ENCODE results near the gene DOK4.
A peak's percentile ranks its signal among the peaks of the same experiment; 100 is the strongest.

DOK4 gene

DNA sequence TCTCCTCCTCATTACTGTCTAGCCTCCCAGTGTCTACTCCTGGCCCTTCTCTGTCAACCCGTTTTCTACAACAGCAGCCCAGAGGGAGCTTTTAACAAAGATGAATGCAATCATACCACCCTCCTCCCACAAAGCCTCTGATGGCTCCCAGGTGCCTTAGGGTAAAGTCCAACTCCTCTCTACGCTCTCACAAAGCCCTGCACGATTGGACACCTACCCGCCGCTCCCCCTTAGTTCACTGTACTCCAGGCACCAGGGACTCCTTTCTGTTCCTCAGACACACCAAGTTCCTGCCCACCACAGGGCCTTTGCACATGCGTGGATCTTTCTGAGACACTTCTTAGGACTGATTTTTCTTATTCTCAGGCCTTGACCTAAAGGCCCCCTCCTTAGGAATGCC, 32.6 kb upstream of the DOK4 start:
- DNase-seq, result no peak

DNA sequence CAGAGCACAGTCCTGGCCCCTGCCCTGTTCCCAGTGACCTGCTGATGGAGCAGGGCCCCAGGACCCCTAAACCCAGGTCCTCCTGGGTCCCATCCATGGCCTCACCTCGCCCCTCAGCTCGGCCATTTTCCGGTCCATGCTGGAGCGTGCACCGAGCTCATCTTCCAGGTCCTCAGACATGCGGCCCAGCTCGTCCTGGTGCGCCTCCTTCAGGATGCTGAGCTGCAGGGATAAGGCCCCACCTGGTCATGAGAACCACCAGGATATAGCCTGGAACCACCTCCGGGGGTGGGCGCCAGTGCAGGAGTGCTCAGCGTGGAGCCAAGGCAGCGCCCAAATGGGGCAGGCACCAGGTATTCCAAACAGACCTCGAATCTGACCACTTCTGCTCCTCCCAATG, 32.2 kb upstream of the DOK4 start:
- no peak for DNase-seq

DNA sequence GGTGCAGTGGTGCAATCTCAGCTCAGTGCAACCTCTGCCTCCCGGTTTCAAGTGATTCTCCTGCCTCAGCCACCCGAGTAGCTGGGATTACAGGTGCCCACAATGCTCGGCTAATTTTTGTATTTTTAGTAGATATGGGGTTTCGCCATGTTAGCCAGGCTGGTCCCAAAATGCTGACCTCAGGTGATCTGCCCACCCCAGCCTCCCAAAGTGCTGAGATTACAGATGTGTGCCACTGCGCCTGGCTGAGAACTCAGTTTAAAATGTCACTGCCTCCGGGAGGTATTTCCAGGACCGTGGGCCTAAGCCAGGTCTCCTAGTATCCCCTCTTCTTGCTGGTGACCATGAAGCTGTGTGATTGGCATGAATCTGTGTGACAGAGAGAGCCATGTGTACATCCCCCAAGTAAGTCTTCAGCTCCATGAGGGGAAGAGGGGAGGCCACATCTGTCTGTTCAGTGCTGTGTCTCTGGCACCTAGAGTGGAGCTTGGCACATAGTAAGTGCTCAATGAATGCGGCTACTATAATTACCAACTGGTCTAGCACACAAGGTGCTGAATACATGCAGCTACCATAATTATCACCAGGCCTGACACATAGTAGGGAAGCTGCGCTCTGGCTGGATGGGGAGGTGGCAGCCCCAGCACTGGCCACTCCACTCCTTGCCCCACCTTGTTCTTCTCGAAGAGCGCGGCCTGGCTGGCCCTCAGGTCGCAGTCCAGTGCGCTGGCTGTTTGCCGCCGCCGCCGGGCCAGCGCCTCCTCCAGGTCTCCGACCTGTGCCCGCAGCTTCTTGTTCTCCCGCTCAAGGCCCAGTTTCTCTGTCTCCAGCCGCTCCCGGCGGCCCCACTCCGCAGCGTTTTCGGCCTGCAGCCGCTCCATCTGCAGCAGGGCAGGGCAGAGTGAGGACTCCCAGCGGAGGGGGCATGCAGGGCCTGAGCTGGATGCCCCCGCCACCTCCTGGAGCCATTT, 31.4 kb upstream of the DOK4 start:
- DNase-seq, result no peak

DNA sequence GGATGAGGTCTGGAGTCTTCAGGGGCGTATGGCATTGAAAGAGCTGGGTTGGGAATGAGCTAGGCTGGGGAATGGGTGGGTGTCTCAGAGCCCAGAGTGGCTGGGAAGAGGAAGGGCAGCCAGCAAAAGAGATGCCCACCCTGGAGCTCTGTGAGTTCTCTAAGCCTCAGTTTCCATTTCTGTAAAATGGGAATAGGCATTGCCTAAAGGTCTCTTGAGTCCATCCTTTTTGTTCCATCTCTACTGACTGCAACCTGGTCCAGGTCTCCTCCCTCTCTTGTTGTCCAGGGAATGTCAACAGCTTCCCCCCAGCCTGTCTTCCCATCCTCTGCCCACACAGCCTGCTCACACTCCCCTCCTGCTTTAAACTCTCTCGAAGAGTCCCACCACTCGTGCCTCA, 30.5 kb upstream of the DOK4 start:
- no peak for DNase-seq

DNA sequence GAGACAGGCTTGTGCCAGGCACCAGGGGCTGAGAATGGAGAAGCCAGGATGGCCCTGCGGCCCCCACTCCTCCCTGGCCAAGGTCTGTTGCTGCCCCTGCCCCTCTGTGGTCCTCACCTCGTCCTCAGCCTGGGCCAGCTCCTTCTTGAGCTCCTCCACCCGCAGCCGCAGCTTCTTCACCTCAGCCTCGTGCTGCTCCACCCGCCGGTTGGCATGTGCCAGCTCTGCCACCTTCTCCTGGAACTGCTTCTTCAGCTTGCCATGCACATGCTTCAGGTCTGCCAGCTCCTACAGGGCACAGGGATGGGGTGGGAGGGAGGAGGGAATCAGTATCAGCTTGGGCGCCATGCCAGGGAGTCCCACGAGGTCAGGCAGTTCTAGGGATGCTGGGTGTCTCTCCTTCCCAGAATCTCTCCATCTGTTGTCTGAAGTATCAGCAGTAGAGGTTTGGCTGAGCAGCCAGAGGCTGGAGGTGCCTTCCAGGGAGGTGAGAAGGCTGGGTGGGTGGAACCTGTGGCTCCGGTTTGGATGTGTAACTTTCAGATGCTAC, 30.0 kb upstream of the DOK4 start:
- DNase-seq, result no peak

DNA sequence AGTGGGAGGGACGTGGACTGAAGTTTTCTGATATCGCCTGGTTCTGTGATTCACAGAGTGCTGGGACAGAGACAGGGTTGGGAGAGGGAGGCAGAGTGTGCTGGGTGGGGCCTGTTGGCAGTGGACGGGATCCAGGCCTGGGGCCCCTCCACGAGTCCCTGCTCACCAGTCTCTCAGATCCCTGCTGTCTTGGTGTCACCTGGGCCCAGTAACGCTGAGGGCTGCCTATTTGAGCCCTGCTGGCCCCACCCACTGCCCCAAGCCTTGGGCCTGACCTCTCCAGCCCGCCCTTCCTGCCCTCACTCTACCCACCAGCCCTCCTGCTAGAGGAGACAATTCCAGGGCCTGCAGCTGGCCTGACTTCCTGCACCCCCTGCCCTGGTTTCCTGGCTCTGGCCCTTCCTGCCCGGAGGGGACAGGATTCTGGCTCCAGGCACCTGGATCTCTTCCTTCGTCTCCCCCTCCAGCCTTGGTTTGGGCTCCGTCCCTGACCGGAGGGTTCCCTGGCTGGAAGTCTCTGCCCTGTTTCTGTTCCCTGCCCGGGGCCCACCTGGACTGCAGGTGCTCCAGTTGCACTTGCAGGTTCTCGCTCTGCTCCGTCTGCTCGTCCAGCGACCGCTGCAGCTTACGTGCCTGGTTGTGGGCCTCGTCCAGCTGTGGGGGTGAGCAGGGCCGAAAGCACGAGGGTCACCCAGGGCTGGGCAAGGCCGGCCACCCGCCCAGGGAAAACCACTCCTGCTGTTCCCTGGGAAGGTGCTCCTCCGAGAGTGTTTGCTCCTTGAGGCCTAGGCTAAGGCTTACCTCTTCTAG, 28.7 kb upstream of the DOK4 start:
- DNase-seq, result no peak

DNA sequence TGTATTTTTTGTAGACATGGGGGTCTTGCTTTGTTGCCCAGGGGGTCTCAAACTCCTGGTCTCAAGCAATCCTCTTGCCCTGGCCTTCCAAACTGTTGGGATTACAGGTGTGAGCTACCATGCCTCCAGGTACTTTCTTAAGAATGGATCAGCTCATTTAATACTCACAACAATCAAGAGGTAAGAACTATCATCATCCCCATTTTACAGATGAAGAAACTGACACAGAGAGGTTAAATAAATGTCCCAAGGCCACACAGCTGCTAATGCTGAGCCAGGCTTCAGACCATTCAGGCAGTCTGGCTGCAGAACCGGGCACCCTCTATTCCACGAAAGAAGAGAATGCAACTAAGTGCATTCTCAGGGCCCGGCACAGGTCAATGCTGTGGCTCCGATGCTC, 28.1 kb upstream of the DOK4 start:
- no peak for DNase-seq

DNA sequence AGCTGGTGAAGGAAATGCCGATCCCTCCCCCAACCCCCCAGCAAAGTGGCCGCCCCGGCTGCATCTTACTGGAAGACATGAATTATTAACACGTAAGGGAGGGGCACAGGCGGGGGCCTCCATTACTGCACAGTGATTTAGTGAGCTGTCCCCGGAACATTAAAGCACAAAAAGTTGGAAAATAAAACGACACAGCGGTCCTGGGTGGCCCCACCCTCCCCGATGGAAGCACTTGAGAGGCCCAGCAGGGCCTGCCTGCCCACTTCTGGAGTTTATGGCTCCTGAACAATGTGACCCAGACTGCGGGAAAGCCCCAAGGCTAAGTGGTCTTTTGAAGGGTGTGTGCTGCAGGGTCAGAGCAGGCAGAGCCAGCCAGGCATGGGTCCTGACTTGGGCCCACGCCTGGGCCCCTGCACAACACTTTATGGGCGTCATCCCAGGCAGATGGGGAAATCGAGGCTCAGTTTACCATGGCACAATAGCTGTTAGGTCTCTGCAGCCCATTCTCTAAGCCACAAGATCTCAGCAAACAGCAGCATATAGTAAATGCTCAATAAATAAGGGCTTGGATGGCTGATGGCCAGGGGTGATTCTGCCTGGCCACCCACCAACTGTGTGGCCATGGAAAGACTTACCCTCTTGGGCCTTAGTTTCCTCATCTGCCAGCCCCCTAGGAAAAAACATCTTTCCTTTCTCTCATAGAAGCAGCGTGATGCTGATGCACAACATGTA, 27.2 kb upstream of the DOK4 start:
- no peak for DNase-seq

DNA sequence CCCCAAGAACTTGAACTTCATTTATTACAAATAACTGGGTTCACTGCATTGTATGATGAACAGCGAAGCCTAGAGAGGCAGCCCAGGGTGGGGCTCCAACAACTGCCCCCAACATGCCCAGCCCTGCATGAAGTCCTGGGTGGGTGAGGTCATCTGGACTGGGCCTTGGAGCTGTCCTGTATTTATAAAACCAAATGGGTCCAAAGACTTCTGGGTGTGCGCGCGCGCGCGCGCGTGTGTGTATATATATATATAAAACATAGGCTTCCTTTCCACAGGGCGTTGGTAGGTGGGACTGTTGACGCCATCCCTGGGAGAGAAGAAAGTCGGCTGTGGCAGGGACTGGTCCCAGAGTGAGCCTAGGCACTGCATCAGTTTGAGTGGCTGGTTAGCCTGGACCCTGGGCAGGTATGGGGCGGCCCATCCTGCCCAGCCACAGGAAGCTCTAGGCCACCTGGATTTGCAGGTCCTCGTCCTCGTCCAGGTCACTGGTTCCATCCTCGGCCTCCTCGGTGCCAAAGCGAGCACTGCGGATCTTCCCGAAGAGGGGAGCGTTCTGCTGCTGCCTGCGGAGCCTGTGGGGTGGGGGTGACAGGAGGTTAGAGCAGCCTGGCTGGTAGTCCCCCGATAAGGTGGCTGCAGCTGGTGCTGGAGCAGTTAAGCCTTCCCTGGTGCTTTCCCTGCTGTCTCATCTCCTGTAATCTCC, 26.2 kb upstream of the DOK4 start:
- no peak for DNase-seq

DNA sequence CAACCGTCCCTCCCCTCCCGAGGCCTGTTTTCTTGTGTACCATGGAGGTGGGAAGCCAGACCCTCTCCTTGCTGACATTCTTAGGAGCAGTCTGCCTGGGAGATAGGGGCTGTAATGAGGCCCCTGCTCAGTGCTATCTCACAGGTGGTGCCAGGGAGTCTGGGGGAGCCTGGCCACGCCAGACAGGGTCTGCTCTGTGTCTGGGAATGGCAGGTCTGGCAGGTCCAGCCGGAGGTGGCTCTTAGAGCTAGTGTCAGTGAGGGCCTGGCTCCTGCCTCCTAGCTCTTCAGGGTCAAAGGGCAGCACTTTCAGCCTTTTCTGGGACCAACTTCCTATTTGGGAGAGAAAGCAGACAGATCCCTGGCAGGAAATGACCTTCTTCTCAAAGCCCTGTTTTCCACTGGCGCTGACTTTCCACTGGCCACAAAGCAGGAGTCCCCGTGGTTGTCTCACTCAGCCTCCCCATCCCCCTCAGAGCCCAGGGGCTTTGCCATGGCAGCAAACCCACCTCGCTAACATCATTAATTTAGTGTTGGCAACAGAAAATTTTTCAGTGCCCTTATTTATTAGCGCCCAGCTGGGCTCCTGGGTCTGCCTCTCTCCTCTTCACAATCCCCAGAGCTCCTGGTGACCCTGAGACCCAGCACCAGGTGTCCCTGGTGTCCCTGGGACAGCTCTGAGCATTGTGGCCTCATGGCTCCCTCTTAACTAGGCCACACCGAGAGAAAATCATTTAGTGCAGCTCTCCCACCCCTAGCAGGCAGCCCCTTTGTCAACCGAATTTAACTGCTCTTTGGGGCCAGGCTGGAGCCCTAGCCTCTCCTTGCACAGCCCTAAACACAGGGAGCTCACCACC, 24.0 kb upstream of the DOK4 start:
- no peak for DNase-seq

DNA sequence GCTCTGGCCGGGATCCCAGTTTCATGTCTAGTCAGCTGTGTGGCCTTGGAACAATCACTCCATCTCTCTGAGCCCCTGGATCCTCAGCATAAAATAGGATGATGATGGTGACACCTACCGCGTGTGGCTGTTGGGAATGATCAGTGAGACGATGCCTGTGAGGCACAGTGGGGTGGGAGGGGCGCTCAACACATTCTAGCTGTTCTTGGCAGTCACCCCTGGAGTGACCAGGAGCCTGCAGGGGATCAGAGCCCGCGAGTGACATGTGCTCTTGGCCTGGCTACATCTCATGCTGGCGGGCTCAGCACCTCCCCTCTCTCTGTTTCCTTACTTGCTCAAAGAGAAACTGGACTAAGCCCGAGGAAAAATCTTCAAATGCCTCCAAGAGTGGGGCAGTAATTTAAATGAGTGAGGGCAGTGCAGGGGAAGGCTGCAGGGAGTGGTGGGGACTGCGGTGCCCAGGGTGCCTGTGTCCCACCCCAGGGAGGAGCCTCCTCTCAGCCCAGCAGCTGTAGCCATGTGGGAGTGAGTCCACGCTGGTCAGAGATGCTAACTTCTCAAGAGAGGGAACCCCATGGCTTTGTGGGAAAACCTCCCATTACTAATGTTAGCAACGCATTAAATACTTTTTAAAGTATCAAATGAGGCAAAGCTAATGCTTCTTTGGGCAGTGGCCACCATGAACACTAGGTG, 23.1 kb upstream of the DOK4 start:
- no peak for DNase-seq

DNA sequence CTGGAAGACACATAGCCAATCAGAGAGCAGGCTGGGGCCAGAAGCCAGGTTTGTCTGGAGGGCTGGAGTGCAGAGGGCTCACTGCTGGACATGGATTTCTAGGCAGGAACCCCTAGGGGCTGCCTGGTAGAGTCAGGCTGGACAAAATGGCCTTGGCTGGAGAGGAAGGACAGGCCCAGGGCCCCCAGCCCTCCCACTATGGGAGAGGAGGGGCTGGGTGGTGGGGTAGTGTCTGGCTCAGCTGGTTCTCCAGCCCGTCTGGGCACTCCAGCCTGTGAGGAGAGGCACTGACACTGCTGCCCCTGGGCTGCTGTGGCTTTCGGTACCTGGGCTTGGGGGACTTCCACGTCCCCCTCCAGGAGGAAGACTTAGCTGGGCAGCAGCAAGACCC, 21.7 kb upstream of the DOK4 start:
- no peak for DNase-seq

DNA sequence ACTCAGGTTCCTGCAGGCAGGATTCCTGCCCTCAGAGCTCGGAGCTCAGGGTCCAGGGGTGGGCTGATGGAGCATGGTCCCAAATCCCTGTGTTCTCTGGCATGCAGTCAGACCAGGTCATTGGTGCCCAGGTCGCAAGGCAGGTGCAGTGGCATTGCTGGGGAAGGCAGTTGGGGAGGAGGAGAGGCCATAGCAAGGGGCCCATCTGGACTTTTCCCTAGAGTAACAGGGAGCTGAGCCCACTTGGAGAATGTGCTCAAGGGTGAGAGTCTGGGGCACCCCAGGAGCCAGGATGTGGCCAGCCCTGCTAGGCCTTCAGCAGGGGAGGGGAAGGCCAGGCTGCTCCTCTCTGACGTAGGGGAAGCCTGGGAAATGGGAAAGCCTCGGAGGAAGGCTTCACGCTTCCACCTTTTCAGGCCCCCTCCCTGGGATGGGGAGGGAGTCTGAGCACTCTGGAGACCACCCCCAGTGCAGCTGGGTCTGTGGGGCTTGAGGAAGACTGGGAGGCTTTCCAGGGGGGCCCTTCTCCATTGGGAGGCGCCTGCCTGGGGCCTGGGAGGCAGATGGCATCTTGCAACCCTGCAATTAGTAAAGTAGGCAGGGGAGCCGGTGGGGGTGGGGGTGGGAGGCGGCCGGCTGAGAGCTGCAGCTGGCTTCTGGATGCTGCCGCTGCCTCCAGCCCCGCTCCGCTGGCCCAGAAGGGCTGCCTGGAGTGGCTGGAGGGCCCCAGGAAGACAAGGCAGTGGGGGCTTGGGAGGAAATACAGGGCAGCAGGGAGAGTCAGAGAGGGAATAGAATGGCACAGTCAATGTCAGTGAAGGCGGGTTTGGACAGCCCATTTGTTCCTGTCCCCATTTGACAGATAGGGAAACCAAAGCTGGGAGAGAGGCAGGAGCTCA, 21.1 kb upstream of the DOK4 start:
- peak; percentile 68 for DNase-seq

DNA sequence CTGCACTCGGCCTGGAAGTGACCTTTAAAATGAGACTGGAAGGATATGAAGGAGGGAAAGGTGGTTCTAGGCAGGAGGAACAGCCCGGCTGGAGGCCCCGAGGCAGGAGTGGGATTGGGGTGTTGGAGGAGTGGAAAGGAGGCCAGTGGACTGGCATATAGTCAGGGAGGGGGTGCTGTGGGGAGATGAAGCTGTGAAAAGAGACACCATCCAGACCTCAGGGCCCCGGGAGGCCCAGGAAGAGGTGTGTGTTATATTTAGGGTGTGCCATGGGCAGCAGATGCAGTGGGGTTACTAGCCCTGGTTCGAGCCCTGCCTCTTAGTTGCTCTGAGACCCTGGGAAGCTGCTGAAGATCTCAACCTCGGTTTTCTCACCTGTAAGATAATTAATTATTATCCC, 18.9 kb upstream of the DOK4 start:
- DNase-seq, result no peak

DNA sequence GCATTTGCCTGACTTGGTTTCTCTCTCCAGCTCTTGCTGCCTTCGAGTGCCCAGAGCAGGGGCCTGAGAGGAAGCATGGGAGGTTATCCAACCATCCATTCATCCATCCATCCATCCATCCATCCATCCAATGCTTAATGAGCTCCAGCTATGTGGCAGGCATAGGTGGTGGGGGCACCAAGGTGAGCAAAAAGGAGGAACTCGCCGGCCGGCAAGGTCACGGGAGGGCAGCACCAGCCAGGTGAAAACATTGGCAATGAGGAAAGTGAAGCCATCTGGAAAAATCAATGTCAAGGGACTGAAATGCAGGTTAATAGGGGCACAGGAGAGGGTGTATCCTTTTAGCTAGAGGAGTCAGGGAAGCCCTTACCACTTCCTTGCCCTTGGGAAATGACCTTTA, 18.2 kb upstream of the DOK4 start:
- no peak for DNase-seq

DNA sequence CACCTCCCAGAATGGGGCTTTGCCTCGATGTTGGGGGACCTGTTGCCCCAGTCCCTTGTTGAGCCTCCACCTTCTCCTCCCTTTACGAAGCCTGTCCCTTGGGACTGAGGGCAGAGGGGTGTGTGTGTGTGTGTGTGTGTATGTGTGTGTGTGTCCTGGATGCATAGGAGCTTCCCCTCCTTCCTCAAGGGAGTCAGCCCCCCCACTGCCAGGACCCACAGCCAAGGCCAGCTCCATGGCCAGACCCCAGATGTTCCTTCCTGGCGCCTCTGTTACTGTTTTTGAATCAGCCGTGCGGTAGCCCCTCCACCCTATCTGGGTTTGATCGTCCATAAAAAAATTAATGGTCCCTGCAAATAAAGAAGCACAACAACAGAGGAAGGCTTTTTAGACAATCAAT, 17.7 kb upstream of the DOK4 start:
- DNase-seq, result no peak

DNA sequence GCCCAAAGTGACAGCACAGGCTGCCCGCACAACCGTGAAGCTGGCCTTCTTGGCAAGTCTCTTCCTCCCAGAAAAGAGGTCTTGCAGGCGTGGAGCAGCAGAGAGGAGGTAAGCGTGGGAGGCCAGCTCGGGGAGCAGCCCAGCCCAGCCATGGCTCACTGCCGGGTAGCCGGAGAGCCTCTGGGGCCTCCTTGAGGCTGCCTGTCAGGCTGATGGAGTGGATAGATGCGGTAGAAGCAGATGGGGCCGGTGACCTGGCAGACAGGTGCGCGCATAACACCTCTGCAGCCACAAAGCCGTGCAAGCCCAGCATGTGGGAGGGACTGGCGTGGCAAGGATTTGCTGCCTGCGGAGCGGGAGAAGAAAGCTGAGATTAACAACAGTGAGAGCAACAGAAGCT, 17.1 kb upstream of the DOK4 start:
- DNase-seq, result peak; percentile 50

DNA sequence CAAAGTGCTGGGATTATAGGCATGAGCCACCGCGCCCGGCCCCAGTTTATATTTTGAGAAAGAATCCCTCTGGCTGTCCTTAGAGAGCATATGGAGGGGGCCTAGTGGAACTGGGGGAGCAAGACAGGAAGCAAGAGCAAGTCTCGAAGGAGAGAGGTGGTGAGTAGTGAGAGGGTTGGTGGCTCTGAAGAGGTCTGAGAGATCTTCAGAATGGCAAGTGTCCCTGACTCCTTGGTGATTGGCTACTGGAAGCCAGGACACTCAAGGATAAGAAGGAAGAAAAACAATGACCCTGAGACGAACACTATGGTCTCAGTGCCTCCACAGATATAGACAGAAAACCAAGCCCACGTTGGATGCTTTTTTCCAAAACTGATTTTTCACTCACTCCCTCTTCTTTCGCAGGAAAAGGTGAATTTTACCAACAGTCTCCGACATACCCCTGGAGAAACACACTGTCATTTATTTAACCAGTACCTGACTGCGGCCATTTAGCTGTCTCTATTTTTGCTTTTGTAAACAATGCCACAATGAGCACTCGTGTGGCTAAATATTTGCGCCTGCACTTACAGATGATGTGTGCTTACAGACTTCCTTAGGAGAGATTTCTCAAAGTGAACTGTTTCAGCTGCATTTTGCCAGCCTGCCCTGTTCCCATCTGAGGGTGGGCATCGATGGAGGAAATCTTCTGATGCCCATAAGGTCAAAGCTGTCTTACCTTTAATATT, 15.9 kb upstream of the DOK4 start:
- DNase-seq, result no peak

DNA sequence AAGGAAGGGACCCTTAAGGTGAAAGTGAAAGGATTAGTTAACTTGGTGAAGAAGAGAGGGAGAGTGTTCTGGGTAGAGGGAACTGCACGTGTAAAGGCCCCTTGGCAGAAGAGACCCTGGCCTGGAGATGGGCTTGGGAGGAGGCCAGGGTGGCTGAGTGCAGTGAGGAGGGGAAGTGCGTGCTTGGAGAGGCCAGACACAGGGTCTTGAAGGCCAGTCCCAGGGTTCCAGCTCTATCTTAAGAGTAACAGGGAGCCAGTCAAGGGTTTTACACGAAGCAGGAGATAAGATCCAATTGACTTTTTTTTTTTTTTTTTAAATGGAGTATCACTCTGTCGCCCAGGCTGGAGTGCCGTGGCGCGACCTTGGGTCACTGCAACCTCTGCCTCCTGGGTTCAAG, 15.2 kb upstream of the DOK4 start:
- no peak for DNase-seq
